Stimulated activated CD4-positive, alpha-beta T cell treated with anti-CD3 and anti-CD28 coated beads, Interleukin-4, amount 100 ng/mL, for 4 hours (primary cell): ENCODE data around the gene TSPAN16.
"Not testable (repeated sequence)": the region's sequence is repeated elsewhere in the genome, so short reads cannot be mapped to it uniquely, and the experiment has no call there.

Experiments
- DNase-seq, 2 experiments: peaks; one replicate each; pipeline ENCODE4 v3.0.0-alpha.2; 2020

The TSPAN16 gene

GRCh38 chr19:11321191-11322126 lies 25.5 kb downstream of the TSPAN16 start:
- no peak for DNase-seq

GRCh38 chr19:11322269-11323024 lies 26.5 kb downstream of the TSPAN16 start:
- DNase-seq = no peak

- no peak for DNase-seq
These were observed 27.7 kb downstream of the TSPAN16 start for GRCh38 chr19:11323601-11324078.

DNA sequence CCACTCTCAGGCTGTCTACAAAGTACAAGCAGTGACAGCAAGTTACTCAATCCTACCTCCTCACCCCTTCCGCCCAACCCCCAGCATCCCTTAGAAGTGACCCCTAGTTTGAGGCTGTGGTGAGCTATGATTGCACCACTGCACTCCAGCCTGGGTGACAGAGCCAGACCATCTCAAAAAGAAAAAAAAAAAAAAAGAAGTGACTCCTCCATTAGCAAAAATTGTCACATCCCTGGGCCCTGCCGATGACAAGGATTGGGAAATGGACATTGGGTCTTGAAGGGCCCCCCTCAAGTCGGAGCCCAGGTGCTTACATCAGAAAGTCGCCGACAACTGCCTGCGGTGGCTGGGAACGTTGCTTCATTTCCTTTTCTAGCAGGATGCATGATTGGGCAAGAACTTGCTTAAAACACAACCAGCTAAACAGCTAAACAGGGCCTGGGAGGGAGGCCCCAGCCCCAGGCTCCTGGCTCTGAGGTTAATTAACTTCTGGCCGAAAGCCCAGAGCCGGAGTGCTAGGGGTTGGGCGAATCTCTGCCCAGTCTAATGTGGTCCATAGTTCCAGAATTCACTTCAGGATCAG lies 28.2 kb downstream of the TSPAN16 start:
- peak in 1 of 2 experiments; percentile 10 for DNase-seq

DNA sequence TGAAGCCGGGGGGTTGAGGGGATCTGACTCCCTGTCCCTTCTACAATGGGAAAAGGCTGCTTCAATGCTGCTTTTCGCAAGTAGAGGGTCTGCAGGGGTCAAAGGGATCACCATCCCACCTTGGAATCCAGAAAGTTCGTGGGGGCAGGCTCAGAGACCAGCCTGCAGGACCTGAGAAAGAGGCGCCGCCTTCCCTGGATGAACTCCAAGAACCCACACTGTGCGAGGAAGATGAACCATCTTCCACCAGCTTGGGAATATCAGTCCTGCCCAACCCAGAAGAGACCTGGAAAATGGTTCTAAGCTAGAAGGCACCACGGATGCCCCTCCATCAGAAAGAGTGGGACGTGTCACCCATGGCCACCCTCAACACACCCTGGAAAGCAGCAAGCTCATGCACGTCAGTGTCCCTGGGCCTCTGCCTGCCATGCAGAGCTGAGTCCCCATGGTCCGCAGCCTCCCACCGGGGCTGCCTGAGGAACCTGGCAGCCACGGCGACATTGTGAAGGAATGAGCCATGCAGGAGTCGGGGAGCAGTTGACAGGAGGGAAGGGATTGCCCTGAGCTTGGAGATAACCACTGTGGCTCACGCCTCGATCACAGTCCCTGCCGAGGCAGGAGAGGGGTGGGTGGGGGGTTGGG lies 28.9 kb downstream of the TSPAN16 start:
- DNase-seq = no peak

DNA sequence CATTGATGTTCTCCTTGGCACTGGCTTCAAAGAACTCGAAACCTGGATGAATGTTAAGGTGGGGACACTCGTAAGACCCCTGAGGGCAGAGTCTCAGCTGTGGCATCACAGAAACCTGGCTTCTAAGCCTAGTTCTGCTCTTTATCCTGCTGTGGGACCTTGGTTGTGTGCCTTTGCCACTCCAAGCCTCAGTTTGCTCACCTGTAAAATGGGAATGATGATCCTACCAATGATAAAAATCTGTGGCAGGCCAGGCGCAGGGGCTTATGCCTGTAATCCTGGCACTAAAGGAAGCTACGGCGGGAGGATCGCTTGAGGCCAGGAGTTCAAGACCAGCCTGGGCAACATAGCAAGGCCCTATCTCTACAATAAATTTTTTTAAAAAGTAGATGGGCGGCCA lies 29.6 kb downstream of the TSPAN16 start:
- no peak for DNase-seq

- no peak for DNase-seq
These were observed 34.2 kb downstream of the TSPAN16 start for GRCh38 chr19:11330127-11330526.

- no peak for DNase-seq
These were observed 35.5 kb downstream of the TSPAN16 start for GRCh38 chr19:11331502-11331901.

- no peak for DNase-seq
These were observed 36.9 kb downstream of the TSPAN16 start for GRCh38 chr19:11332822-11333221.

DNA sequence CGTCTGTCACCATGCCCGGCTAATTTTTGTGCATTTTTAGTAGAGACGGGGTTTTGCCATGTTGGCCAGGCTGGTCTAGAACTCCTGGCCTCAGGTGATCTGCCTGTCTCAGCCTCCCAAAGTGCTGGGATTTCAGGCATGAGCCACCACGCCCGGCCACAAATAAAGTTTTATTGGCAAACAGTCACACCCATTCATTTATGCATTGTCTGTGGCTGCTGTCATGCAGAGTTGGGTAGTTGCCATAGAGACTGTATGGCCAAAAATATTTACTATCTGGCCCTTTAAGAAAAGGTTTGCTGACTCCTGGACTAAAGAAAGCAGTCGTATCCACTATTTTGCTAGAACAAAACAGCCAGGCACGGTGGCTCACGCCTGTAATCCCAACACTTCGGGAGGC lies 37.9 kb downstream of the TSPAN16 start:
- not testable (repeated sequence) for DNase-seq

GRCh38 chr19:11335449-11336146 lies 39.6 kb downstream of the TSPAN16 start:
- DNase-seq = no peak

GRCh38 chr19:11337080-11337479 lies 41.1 kb downstream of the TSPAN16 start:
- no peak for DNase-seq

DNA sequence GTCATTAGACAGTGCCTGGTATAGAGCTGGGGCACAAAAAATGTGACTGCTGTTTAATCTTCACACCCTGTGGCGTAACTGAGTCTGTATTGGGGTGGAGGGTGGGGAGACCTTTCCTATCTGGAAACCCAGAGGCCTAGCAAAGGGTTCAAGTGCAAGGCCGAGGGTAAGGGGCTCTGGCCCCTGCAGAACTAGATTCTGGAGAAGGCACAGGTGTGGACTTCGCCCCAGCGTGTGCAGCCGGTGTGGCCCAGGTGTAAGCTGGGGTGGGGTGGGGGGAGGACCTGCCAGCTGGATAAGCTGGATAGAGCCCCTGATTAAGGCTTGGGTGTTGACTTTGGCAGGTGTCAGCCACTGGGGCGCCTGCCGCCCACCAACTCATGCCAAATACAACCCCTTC lies 42.2 kb downstream of the TSPAN16 start:
- DNase-seq = no peak

DNA sequence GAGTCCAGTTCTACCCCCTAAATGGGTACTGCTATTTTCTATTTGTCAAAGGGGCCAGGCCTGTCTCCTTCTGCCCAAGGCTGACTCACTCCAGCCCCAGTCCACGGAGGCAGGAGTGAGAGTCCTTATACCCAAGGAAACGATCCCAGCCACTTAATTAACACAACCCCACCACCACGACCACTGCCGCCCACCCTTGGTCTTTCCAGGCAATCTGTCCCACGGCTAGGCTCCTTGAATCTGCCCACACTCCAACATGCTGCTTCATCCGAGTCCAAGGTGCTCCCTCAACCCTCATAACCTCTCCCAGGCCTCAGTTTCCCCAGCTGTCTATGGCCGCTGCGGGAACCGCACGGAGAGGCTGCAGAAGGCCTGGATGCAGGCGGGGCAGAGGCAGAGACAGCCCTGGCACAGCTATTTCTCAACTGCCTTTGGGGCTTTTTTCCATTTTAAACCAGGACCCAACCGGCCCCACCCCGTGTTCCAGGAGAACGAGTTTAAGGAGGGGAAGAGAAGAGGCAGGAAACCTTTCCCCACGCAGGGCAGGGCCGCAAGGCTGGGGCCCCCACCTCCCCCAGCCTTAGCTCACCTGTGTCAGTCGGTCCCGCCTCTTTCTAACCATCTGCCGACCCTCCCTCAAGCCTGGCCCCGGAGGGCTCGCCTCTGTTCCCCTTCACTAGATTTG lies 42.8 kb downstream of the TSPAN16 start:
- no peak for DNase-seq

DNA sequence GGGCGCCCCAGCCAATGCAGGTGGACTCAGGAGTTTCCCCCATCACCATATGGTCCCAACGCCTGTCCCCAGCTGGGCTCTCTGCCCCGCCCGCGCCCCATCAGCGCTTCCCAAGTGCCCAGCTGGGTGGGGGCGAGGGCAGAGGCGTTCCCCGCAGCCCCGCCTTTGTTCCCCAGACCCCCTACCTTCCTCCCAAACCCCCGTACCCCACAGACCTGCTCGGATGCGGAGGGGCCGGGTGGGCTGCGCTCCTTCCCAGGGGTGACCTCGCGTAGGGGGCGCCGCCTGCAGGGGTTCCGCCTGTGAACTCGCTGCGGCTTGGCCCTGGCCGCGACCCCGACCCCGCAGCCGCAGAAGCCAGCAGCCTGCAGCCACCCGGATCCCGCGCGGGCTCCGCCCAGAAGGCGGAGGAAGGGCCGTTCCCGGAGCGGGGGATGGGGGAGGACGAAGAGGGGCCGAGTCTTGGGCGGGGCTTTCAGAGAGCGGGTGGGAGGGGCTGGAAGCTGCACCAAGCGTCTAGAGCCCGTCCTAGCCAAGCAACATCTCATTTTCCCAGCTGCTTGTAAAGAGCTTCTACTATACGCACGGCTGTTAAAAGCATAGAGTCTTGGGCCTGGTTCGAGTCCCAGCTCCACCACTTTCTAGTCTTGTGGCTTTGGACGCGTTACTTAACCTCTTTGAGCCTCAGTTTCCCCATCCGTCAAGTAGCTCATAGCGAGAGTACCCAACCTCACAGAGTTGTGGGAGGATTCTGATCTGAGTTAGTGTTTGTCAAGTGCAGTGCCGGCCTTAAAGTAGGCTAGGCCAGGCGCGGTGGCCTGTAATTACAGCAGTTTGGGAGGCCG lies 43.5 kb downstream of the TSPAN16 start, which contains the start of gene RAB3D:
Gene RAB3D (minus strand): TSS at position 404 of the 845 bp plus-strand sequence. CDS start 2,258 bp downstream, outside the sequence.
- peak; percentile 80 to 86 for DNase-seq

- DNase-seq = not testable (repeated sequence)
These were observed 44.1 kb downstream of the TSPAN16 start for GRCh38 chr19:11340099-11340467.

DNA sequence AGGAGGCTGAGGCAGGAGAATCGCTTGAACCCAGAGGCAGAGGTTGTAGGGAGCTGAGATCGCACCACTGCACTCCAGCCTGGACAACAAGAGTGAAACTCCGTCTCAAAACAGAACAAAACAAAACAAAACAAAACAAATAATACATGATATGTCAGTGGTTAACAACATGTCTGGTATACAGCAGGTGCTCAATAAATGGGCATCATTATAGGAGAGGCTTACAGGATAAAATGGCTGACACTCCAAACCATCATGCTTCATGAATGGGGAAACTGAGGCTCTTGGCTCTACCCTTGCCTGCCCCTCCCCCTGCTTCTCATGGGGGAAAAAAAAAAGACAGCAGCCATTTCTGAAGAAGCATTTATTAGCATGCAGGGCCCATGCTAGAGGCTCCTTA lies 46.5 kb downstream of the TSPAN16 start:
- no peak for DNase-seq

DNA sequence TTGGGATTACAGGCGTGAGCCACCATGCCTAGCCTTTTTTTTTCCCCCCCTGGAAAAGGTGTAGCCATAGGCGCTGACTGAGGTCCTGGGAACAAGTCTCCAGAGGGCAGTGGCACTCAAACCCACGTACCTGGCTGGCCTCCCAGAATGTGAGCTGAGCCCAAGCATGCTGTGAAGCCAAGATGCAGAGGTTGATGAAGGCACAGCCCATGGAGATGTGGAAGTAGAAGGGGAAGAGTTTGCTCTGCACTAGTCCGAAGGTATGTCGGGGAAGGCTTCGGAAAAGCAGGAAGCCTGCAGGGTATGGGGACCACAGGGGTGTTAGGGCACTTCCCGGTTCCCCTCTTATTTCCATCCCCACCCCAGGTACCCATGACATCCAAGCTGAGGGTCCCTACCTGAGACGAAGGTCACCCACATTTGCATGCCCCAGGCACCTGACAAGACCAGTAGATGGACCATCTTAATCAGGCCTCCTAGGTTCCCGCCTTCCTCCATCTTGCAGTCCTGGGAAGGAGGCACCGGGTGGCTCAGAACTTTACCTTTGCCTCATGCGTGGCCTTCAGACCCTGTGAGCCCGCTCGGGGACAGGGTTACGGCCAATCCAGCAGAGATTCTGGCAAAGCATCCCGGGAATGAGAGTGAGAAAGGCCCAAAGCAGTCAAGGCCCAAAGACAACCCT lies 49.3 kb downstream of the TSPAN16 start:
- DNase-seq = no peak

DNA sequence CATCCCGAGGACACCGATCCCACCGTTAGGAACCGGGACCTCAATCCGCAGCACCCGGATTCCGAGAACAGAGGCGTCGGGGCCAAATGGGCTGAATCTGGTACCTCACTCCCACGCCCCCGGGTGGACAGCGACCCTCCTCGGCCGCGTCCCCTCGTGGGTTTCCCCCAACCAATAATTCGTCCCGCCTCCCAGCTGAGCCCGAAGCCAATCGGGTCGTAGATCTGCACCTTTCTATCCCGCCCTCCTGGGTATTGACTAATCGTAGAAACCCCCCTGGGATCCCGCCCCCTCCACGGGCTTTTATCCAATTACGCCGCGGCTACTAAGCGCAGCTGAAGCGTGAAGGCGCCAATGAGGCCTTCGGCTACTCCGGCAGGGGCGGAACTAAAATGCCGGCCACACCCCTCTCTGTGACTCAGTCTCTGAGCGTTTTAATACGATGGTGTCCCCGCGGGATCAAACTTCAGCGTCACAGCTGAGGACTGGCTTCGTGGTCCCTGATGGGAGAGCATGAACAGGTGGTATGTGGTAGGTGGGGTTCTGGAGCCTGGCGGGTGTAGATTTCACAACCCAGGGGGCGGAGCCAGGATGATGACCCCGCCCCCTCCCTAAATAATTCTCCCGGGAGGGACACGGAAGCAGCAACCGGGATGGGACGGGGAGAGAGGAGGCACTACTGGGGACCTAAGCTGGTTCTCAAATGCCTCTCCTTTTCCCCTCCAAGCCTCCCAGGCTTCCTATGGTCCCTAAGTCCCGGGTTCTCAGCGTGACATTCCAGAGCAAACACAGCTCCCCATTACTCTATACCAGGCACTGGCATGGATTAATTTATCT lies 50.4 kb downstream of the TSPAN16 start, which contains the start of the genes CCDC159 and TMEM205:
Gene CCDC159 (plus strand): TSS at position 416 of the 837 bp plus-strand sequence. CDS start 88 bp downstream, at position 504.
Gene TMEM205 (minus strand): TSS at position 165 of the 837 bp plus-strand sequence. CDS start 649 bp downstream, outside the sequence.
- peak; percentile 95 to 99 for DNase-seq
